Type B pancreatic cell (in vitro differentiated cells): ENCODE results near the gene AK8. TPM values are rescaled to one million over a fixed set of nuclear protein-coding genes. Genes with fewer than 3 reads are reported as not detected.

Experiments used
- DNase-seq: peaks from one replicate; pipeline ENCODE4 v3.0.0; 2021; ENCODE audit warnings: mixed read lengths; ENCODE audit not compliant: unreplicated experiment; ENCODE audit errors: extremely low spot score
- H3K27ac Mint-ChIP-seq: 2 replicates; pipeline ENCODE4 v1.8.0; 2021; ENCODE audit warnings: mild to moderate bottlenecking, mixed read lengths
- H3K27me3 Mint-ChIP-seq: 2 replicates; pipeline ENCODE4 v1.8.0; 2021; ENCODE audit warnings: mixed read lengths
- H3K36me3 Mint-ChIP-seq: 2 replicates; pipeline ENCODE4 v1.8.0; 2021; ENCODE audit warnings: mixed read lengths
- H3K4me1 Mint-ChIP-seq: one replicate; pipeline ENCODE4 v1.8.0; 2021; ENCODE audit warnings: mixed read lengths; ENCODE audit not compliant: unreplicated experiment
- H3K4me3 Mint-ChIP-seq: 2 replicates; pipeline ENCODE4 v1.8.0; 2021; ENCODE audit warnings: mild to moderate bottlenecking, mixed read lengths
- H3K9me3 Mint-ChIP-seq: 2 replicates; pipeline ENCODE4 v1.8.0; 2021; ENCODE audit warnings: mixed read lengths
- total RNA-seq: library from RNA; stranded (reverse); gene quantifications from 2 replicates; pipeline ENCODE4 v1.2.1, GENCODE V29; 2021; ENCODE audit warnings: low replicate concordance
- TF ChIP-seq, protein P1 (sequence below): fragments of 200-600 bp; sonication (generic); conservative IDR thresholded peaks from 2 replicates; pipeline ENCODE4 v1.5.0; 2021; ENCODE audit warnings: antibody characterized with exemption, mild to moderate bottlenecking

The AK8 gene
- total RNA-seq, 1 donor from 2014 or later: 5.5 TPM

DNA sequence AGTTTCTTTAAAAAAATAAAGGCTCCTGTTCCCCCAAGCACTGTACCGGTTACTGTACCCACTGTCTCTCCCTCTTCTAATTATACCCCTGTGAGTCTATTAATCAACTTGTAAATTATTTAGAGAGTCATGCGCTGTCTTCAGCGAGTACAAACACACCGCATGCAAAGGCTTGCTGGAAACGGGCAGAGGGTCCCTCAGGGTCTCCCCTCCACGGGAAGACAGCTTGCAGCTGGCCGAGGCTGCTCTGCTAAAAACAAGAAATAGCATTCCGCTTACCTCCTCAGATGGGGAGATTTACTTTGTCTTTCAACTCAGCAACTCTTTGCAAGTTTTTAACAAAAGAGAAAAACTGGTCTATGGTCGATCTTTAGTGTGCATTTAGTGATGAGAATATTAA lies 71.8 kb downstream of the AK8 start:
- Mint-ChIP-seq H3K9me3 (no peaks in the 10 kb centered on the region), H3K36me3 (peaks cover 4% of the 10 kb centered on the region)

DNA sequence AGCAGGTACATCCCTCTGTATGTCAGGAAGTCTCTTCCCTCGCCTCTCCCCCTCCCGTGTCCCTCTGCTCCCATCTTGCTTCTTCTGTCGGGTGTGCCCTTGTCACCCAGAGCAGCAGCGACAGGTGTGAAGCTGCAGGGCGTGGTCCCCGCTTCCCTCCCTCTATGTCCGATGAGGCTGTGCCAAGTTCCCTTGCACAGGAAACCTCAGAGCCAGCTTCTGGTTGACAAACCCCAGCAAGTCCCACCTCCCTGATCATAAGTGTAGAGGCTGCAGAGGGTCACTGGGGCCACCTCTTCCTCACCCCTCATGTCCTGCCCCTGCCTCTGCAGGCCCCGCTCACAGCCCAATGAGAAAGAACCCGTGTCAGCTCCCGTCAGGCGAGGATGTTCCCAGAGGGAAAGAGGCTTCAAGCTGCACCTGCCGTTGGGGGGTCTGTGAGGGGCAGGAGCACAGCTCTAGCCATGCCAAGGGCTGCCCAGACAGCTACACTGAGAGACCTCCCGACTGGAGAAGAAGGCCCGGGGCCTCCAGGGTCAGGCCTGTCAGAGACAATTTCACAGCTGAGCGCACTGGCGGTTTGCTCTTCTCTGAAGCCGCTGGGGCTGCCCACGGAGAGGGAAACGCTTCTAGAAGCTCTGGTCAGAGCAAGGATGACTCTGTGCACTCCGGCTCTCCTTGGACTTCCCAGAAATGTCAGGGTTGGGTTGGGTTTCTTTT lies 73.3 kb downstream of the AK8 start:
- Mint-ChIP-seq H3K27me3 (peaks cover 37% of the 10 kb centered on the region), H3K36me3 (peaks cover 4% of the 10 kb centered on the region), H3K4me1 (peaks cover 36% of the 10 kb centered on the region), H3K4me3 (no peak overlapping the region), H3K27ac (no peak overlapping the region), H3K9me3 (no peaks in the 10 kb centered on the region)
- no peak for DNase-seq
- TF ChIP-seq, protein P1, sequence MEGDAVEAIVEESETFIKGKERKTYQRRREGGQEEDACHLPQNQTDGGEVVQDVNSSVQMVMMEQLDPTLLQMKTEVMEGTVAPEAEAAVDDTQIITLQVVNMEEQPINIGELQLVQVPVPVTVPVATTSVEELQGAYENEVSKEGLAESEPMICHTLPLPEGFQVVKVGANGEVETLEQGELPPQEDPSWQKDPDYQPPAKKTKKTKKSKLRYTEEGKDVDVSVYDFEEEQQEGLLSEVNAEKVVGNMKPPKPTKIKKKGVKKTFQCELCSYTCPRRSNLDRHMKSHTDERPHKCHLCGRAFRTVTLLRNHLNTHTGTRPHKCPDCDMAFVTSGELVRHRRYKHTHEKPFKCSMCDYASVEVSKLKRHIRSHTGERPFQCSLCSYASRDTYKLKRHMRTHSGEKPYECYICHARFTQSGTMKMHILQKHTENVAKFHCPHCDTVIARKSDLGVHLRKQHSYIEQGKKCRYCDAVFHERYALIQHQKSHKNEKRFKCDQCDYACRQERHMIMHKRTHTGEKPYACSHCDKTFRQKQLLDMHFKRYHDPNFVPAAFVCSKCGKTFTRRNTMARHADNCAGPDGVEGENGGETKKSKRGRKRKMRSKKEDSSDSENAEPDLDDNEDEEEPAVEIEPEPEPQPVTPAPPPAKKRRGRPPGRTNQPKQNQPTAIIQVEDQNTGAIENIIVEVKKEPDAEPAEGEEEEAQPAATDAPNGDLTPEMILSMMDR: no peak

More for the DNA sequence above, 71.8 kb downstream of the AK8 start:
- H3K4me3 Mint-ChIP-seq: peak overlapping the region; percentile 17
- TF ChIP-seq, protein P1: no peak
- H3K27ac Mint-ChIP-seq: peak overlapping the region; percentile 77
- H3K4me1 Mint-ChIP-seq: peaks cover 30% of the 10 kb centered on the region
- peaks cover 31% of the 10 kb centered on the region for H3K27me3 Mint-ChIP-seq
- DNase-seq: no peak

DNA sequence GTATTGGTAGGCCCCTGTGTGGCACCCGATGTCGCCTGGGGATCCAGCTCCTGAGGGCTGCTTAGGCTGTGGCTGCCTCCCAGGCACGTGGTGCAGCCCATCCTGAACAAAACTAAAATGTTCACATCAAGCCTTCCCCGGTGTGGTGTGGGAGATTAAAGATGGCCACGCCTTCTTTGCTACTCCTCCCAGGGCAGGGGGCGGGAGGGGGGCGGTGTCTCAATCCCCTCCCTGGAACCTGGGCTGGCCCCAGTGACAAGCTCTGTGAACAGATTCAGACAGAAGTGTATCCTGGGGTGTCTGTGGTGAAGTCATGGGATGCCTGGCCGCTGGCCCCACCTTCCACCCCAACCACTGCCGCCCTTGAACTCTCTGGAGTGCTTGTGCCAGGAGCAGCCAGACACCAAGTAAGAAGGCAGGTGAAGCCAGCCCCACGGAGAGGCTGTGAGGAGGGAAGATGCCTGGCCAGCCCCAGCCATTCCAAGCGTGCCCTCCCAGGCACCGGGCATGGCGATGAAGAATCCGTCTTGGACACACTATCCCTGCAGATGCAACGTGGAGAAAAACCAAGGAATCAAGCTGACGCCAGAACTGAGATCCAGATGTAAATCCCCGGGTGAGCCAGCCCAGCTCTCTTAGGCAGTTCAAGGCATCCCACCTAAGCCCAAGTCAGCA lies 75.8 kb downstream of the AK8 start:
- Mint-ChIP-seq H3K27ac (no peak overlapping the region), H3K27me3 (peaks cover 43% of the 10 kb centered on the region), H3K36me3 (peaks cover 4% of the 10 kb centered on the region), H3K4me1 (peaks cover 41% of the 10 kb centered on the region), H3K4me3 (no peak overlapping the region), H3K9me3 (no peaks in the 10 kb centered on the region)
- TF ChIP-seq, protein P1: no peak
- DNase-seq: no peak

DNA sequence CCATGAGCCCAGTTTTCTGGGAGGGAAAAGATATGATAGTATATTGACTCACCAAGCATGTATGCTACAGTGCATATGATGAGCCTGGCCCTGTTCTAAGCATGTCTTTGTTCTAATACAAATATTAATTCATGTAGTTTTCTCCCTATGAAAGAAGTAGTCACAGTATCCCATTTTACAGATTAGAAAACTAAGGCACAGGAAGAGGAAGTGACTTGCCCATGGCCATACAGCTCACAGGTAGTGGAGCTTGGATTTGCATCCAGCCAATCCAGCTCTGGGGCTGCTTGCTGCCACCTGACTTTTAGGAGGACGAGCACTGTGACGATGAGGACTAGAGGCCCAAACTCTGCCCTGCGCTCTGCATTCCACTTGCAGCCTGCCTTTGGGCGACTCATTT lies 76.4 kb downstream of the AK8 start:
- TF ChIP-seq, protein P1: no peak
- no peaks in the 10 kb centered on the region for H3K9me3 Mint-ChIP-seq
- no peak for DNase-seq
- peaks cover 43% of the 10 kb centered on the region for H3K27me3 Mint-ChIP-seq
- H3K4me1 Mint-ChIP-seq: peaks cover 35% of the 10 kb centered on the region
- no peak overlapping the region for H3K4me3 Mint-ChIP-seq
- H3K27ac Mint-ChIP-seq: no peak overlapping the region
- H3K36me3 Mint-ChIP-seq: peaks cover under 1% of the 10 kb centered on the region

DNA sequence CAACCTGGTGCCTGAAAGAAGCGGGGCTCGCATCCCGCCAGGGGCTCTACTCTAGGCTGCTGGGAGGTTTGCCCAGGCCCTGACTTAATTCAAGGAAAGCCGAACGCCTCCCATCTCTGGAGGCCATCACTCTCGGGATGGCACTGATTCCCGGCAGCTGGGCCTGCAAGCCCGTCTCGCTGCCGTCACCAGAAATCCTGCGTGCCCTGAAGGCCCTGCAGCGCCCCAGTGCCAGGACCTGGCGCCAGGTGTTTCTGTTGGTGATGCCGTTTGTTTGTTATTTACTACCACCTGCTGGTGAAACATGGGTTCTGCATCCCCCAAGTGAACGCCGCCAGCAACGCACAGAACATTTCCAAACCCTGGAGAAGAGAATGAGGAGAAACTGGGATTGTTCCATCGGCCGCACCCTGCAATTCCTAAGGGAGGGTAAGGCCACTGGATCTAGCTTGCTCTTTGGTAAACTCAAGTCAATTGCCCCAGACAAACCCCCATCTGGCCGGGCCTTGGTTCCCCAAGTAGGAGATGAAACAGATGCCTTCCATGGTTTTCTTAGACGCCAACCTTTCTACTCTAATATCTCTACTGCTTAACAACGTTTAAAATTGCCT lies 77.9 kb downstream of the AK8 start:
- Mint-ChIP-seq H3K4me1 (peaks cover 22% of the 10 kb centered on the region), H3K27ac (peak overlapping the region; percentile 59), H3K27me3 (peaks cover 40% of the 10 kb centered on the region), H3K36me3 (no peaks in the 10 kb centered on the region), H3K9me3 (no peaks in the 10 kb centered on the region), H3K4me3 (peak overlapping the region; percentile 15)
- TF ChIP-seq, protein P1: peak; percentile 93
- DNase-seq: no peak
